Measurements from ENCODE around the gene NFIA.
"Not testable (repeated sequence)": the region's sequence is repeated elsewhere in the genome, so short reads cannot be mapped to it uniquely, and the experiment has no call there.

Gene NFIA

GRCh38 chr1:61109158-61109557 lies 26.8 kb downstream of the NFIA start:
- no peak for DNase-seq

GRCh38 chr1:61109910-61110309 lies 27.5 kb downstream of the NFIA start:
- DNase-seq, result no peak

- no peak for DNase-seq
Measured at GRCh38 chr1:61110554-61110953, 28.2 kb downstream of the NFIA start.

GRCh38 chr1:61111084-61112004 lies 29.0 kb downstream of the NFIA start:
- DNase-seq, result no peak

- no peak for DNase-seq
Measured at GRCh38 chr1:61114178-61114870, 32.0 kb downstream of the NFIA start.

- DNase-seq, result no peak
Measured at GRCh38 chr1:61115436-61115835, 33.1 kb downstream of the NFIA start.

DNA sequence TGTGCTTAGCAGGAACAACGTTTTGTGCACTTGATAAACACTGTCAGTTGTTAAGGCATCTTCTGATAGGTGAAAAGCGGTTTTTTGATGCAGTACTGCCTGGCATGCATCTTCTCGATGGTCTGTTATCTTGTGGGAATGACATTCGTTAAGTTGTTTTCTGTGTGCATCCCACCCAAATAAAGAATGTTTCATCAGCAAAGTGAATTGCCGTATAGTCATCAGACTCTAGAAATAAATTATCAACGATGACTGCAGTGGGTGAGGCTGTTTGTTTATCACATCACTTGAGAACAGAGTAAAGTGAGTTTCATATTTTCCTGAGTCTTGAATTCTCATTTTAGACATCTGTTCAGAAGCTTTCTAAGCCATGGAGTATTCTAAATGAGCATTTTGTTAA lies 34.1 kb downstream of the NFIA start:
- no peak for DNase-seq

DNA sequence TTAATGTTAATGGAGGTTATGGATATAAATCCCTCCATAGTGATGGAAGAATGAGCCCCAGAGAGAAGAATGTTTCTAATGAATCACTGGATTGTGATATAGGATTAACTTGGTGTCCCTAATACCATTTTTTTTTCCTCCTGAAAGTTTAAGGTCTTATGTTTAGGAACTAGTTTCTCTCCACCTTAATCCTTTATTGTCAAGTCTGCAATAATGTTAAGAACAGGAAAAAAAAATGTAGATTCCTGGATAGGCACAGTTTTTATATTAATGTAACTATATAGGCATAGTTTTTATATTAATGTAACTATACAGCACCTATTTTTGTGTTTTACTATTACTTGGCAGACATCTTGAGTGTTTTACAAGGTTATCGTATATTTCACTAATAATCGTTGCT lies 34.9 kb downstream of the NFIA start:
- DNase-seq, result no peak

DNA sequence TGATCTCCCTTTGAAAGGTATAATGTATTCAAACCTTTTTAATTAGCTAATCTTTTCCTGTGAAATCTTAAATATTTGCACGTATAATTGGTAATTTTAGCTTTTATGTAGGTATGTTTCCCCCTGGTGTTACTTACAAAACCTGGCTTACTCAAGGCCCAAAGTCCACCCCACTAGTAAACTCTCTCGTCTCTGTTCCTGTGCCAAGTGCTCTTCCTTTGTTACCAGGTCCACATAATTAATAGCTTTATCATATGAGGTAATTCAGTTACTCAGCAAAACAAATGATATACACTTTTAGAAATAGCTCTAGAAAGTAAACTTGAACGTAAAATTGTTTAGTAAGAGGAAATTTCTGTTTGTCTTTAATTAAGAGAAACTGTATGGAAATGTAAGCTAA lies 36.7 kb downstream of the NFIA start:
- DNase-seq, result no peak

- no peak for DNase-seq
Measured at GRCh38 chr1:61120246-61120840, 38.0 kb downstream of the NFIA start.

- DNase-seq, result no peak
Measured at GRCh38 chr1:61120998-61121397, 38.6 kb downstream of the NFIA start.

GRCh38 chr1:61121631-61122030 lies 39.3 kb downstream of the NFIA start:
- no peak for DNase-seq

DNA sequence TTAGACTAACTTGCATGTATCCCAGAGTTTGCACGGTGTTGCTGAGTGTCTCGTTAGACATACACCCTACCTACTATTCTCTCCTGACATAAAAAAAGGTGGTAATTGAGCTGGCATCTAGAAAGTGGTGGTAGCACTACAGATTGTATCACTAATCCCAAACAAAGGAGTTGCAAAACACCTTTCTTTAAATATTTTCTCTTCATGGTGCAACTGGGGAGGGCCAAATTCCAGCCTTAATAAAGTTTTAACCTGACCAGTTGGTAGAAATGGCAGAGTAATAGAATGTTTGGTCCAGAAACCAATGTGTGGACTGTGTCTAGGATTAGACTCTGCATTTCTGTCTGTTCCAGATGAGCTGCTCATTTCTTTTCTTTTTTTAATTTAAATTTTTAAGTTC lies 40.0 kb downstream of the NFIA start:
- no peak for DNase-seq

- DNase-seq, result no peak
Measured at GRCh38 chr1:61123326-61123725, 41.0 kb downstream of the NFIA start.

DNA sequence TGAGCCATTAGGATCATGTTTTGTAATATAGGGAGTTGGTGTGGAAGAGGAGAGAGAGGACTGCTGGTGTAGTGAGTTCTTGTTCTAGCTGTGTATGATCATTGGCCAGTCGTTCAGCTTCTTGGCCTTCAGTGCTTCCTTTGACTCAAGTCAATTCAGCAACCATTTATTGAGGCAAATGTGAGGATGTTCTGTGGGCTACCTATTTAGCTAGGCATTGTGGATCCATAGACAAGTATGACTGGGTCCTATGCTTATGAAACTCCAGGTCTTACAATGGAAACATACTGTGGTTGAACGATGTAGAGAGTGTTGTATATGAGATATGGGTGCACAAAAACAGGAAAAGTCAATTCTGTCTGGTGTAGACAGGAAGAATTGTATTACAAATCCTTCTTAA lies 41.7 kb downstream of the NFIA start:
- no peak for DNase-seq

GRCh38 chr1:61124696-61125095 lies 42.3 kb downstream of the NFIA start:
- no peak for DNase-seq

- no peak for DNase-seq
Measured at GRCh38 chr1:61125263-61125662, 42.9 kb downstream of the NFIA start.

GRCh38 chr1:61125895-61126294 lies 43.5 kb downstream of the NFIA start:
- DNase-seq, result no peak

GRCh38 chr1:61126843-61127242 lies 44.5 kb downstream of the NFIA start:
- DNase-seq, result not testable (repeated sequence)

DNA sequence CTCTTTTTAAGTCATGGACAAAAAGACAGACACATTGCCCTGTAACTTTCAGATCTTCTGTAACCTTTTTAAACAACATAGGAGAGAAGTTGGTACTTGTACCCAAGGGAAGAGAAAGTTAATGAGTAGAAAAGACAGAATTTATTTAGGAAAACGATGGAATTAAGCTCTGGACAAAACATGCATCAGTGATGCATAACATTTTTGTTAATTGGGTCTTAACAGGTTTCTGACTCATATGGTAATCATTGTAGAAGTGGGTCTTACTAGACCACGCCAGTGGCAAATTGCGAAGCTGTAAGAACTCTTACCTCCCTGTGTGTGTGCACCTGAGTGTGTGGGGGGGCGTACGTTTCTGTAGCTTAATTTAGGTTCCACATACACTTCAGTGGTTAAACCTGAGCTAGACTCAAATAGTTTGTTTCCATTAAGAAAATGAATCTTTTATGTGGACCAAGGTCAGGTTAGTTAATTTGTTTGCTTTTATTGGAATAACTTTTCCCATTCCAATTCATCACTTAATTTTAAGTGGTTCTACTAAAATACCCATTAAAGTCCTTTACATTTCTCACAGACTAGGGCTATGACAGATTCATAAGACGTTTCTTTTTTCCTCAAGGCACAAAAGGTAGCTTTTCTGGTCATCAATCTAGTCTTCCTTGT lies 48.1 kb downstream of the NFIA start:
- no peak for DNase-seq

- no peak for DNase-seq
Measured at GRCh38 chr1:61131248-61131647, 48.9 kb downstream of the NFIA start.

DNA sequence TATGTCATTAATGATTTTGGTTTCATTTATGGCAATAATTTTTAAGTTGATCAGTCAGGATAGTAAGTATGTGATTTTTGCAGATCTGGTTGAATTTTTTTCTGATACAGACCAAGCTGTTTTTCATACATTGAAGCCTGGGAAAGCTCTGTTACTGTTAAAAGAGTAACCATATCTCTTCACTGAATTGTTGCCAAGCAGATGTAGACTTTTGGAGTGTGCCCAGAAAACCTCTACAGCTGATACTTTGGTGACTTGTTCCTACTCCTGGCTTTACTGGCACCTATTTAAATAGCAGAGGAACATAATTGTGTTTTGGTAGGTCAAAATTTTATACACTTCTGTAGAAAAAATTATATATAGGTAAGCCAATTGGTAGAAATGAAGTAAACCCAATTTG lies 49.4 kb downstream of the NFIA start:
- no peak for DNase-seq

DNA sequence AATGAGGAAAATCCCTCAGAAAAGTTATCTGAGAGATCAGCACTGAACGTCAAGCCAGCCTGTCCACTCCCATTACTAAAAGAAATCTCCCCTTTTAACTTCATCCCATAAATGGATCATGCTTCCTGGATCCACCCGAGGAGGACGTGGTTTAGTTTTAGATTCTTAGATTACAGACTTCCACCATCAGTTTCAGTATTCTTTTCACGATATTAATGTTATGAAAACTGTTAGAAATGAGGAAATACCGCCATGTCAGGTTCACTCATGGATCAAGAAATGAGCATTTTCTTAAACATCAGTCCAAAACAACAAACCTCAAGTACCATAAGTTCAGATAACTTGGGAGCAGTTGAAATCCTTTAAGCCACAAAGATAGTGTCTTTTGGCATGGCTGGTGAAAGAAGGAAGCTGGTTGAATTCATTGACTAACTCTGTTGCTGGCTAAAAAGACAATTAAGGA lies 49.8 kb downstream of the NFIA start:
- no peak for DNase-seq

Data from AML-193 (cell line).